Caco-2 (cell line): Measurements from ENCODE around the gene RAB3C. TPM values are rescaled to one million over a fixed set of nuclear protein-coding genes. Genes with fewer than 3 reads are reported as not detected.

Experiments
- BruUV-seq: library from RNA; stranded (reverse); fragments of 400-500 nt; replicated peaks from 2 replicates; lab custom pipeline; 2021; lab: Mats Ljungman, UMichigan
- CTCF ChIA-PET: fragments of 300-600 bp; sonication (Branson Sonifier 250); formaldehyde crosslinking; loops from one replicate; lab custom pipeline; 2022; ENCODE audit warnings: antibody characterized with exemption; lab: Charles Lee
- POLR2A ChIA-PET: fragments of 300-600 bp; sonication (Branson Sonifier 250); formaldehyde crosslinking; loops from one replicate; lab custom pipeline; 2022; ENCODE audit warnings: antibody characterized with exemption; lab: Charles Lee
- DNase-seq, 2 experiments: peaks; one replicate each; pipeline versions ENCODE4 v3.0.0 to v3.0.0-alpha.2; 2020 to 2022
- H3K27me3 ChIP-seq: replicated peaks from 2 replicates; pipeline ENCODE4 v1.6.0; 2011; ENCODE audit warnings: low read length; ENCODE audit not compliant: control insufficient read depth, insufficient read depth
- H3K36me3 ChIP-seq: 2 replicates; pipeline ENCODE4 v1.5.1; 2011; ENCODE audit warnings: low read length; ENCODE audit not compliant: control insufficient read depth, insufficient read depth
- H3K4me1 ChIP-seq: fragments of 250-450 bp; sonication (Bioruptor Pico); 2 replicates; pipeline ENCODE4 v1.5.1; 2020; ENCODE audit warnings: mild to moderate bottlenecking
- H3K4me3 ChIP-seq: 2 replicates; pipeline ENCODE4 v1.5.1; 2011; ENCODE audit warnings: low read depth, mild to moderate bottlenecking, control low read depth, low read length
- H3K9me3 ChIP-seq: fragments of 250-450 bp; sonication (Bioruptor Pico); 2 replicates; pipeline ENCODE4 v1.5.1; 2020; ENCODE audit warnings: mild to moderate bottlenecking, moderate library complexity
- H3K27ac Mint-ChIP-seq: one replicate; pipeline ENCODE4 v1.8.0; 2022; ENCODE audit warnings: mixed read lengths; ENCODE audit not compliant: unreplicated experiment
- H3K27me3 Mint-ChIP-seq: one replicate; pipeline ENCODE4 v1.8.0; 2022; ENCODE audit warnings: mixed read lengths; ENCODE audit not compliant: insufficient read depth, unreplicated experiment
- H3K36me3 Mint-ChIP-seq: one replicate; pipeline ENCODE4 v1.8.0; 2022; ENCODE audit warnings: mild to moderate bottlenecking, mixed read lengths; ENCODE audit not compliant: insufficient read depth, unreplicated experiment
- H3K4me1 Mint-ChIP-seq: one replicate; pipeline ENCODE4 v1.8.0; 2022; ENCODE audit warnings: low read depth, mixed read lengths; ENCODE audit not compliant: unreplicated experiment
- H3K4me3 Mint-ChIP-seq: one replicate; pipeline ENCODE4 v1.8.0; 2022; ENCODE audit warnings: mild to moderate bottlenecking, moderate library complexity, mixed read lengths; ENCODE audit not compliant: unreplicated experiment
- H3K9me3 Mint-ChIP-seq: one replicate; pipeline ENCODE4 v1.8.0; 2022; ENCODE audit warnings: mixed read lengths; ENCODE audit not compliant: unreplicated experiment
- intact Hi-C: fragments of 100-400 bp; cut with micrococcal nuclease; formaldehyde crosslinking; loops from one replicate; pipeline ENCODE4 v1.10.0; 2022; ENCODE audit not compliant: unreplicated experiment
- total RNA-seq: library from RNA; stranded (reverse); gene quantifications from 2 replicates; pipeline ENCODE4 v1.2.3, GENCODE V29; 2022
- TF ChIP-seq, protein P1 (sequence below), 2 experiments: fragments of 200-600 bp in 1 of 2; IDR thresholded peaks; 1 replicate in 1 of 2; 2 replicates in 1 of 2; pipeline versions ENCODE4 v1.5.1 to v1.8.0; 2011 to 2022; ENCODE audit warnings: antibody characterized with exemption in 1 of 2, control low read depth in 1 of 2, inconsistent platforms in 1 of 2, low read depth in 1 of 2, low read length in 1 of 2, mild to moderate bottlenecking in 1 of 2, moderate library complexity in 1 of 2; ENCODE audit not compliant: insufficient read depth in 1 of 2, severe bottlenecking in 1 of 2, unreplicated experiment in 1 of 2

The RAB3C gene
- total RNA-seq, 1 experiment from 2014 or later: not detected

GRCh38 chr5:58875599-58875998 lies 292.7 kb downstream of the RAB3C start:
- POLR2A ChIA-PET: no interaction called here
- intact Hi-C loops: no loop called here
- H3K36me3 ChIP-seq: no peaks in the 10 kb centered on the region
- H3K4me3 Mint-ChIP-seq: no peak overlapping the region
- no peak for DNase-seq
- peaks cover 7% of the 10 kb centered on the region for H3K27me3 Mint-ChIP-seq
- H3K4me1 ChIP-seq: no peaks in the 10 kb centered on the region
- no peaks in the 10 kb centered on the region for H3K9me3 ChIP-seq
- TF ChIP-seq, protein P1, sequence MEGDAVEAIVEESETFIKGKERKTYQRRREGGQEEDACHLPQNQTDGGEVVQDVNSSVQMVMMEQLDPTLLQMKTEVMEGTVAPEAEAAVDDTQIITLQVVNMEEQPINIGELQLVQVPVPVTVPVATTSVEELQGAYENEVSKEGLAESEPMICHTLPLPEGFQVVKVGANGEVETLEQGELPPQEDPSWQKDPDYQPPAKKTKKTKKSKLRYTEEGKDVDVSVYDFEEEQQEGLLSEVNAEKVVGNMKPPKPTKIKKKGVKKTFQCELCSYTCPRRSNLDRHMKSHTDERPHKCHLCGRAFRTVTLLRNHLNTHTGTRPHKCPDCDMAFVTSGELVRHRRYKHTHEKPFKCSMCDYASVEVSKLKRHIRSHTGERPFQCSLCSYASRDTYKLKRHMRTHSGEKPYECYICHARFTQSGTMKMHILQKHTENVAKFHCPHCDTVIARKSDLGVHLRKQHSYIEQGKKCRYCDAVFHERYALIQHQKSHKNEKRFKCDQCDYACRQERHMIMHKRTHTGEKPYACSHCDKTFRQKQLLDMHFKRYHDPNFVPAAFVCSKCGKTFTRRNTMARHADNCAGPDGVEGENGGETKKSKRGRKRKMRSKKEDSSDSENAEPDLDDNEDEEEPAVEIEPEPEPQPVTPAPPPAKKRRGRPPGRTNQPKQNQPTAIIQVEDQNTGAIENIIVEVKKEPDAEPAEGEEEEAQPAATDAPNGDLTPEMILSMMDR (IDR thresholded peaks at IDR 0.05; ENCODE audit: insufficient read depth in 1 of 2, low read depth in 1 of 2, low read length in 1 of 2, severe bottlenecking in 1 of 2, unreplicated experiment in 1 of 2): no peak
- no peaks in the 10 kb centered on the region for H3K4me1 Mint-ChIP-seq
- no peaks in the 10 kb centered on the region for H3K27me3 ChIP-seq
- no peaks in the 10 kb centered on the region for H3K9me3 Mint-ChIP-seq
- no peak overlapping the region for H3K4me3 ChIP-seq
- no TSS peak for BruUV-seq
- no peaks in the 10 kb centered on the region for H3K36me3 Mint-ChIP-seq
- CTCF ChIA-PET: no interaction called here
- H3K27ac Mint-ChIP-seq: no peak overlapping the region

DNA sequence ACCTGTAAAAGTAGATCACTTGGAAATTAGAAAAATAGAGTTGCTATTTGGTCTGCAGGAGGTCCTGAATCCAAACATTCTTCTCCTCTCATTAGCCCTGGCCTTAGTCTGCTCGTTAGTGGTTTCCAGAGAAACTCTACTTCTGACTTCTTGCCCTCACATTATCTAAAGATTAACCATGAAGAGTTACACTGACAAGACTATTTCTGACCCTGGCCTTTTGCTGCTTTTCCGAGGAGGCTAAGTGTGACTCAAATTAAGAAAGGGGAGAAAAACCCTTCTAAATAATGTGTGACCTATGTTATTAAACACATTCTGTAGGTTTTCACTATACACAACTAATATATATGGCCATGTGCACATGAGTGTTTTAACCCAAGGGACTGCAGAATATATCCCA lies 302.4 kb downstream of the RAB3C start:
- Mint-ChIP-seq H3K27me3 (peaks cover 3% of the 10 kb centered on the region), H3K4me3 (no peak overlapping the region), H3K4me1 (peaks cover 6% of the 10 kb centered on the region), H3K9me3 (no peaks in the 10 kb centered on the region), H3K27ac (no peak overlapping the region), H3K36me3 (no peaks in the 10 kb centered on the region)
- no peak for DNase-seq
- Histone ChIP-seq H3K9me3 (no peaks in the 10 kb centered on the region), H3K36me3 (no peaks in the 10 kb centered on the region), H3K27me3 (no peaks in the 10 kb centered on the region; the same call in 1 of the 2 replicates), H3K4me3 (no peak overlapping the region), H3K4me1 (0 out of 2 replicates have a peak, but pooled peaks cover 3% of the 10 kb centered on the region)
- POLR2A ChIA-PET: no interaction called here
- CTCF ChIA-PET: interaction anchor here (2.0 kb wide), 1 partner anchor 290 kb away, joined by 8 read pairs; no protein-coding TSS in a partner anchor
- intact Hi-C loops: loop anchor here (5.0 kb wide), 4 partner anchors 137 to 497 kb away; no protein-coding TSS in a partner anchor
- TF ChIP-seq, protein P1 (IDR thresholded peaks at IDR 0.05; ENCODE audit: insufficient read depth in 1 of 2, low read depth in 1 of 2, low read length in 1 of 2, severe bottlenecking in 1 of 2, unreplicated experiment in 1 of 2): no peak
- no TSS peak for BruUV-seq

DNA sequence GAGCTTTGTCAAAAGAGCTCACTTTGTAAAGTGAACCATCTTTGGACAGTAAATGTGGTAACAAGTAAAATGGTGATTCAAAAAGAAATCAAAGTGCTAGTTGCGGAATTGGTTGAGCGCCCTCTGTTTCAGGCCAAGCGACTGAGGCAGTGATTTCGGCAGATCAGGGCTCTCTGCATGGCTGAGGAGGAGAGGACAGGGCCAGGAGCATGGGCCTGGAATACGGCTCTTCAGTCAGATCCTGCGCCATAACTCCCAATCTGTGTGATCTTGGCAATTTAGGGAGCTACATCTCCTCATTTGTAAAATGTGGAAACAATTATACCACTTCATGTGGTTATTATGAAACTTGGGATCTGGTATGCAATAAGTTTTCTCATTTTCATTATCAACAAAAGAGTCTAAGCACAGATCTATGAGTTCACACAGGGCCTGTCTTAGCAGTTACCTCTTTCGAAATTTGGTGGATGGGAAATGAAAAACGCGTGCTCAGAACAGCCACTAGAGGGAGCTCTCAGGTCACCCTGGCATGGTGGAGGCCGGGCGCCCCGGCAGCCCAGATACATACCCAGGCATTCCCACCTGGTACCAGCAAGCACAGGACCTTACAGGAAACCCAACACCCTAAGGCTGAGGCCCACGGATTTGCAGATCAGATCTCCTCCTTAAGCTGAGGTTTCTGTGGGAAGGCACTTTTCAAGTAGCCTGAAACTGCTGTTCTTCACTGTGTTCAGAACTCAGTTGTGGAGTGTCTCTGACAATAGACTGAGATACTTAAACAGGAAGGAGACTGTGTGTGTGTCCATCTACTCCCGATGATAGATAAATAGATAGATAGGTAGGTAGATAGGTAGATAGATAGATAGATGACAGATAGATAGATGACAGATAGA lies 303.7 kb downstream of the RAB3C start:
- peak; percentile 71 to 81 for DNase-seq
- Mint-ChIP-seq H3K4me3 (no peak overlapping the region), H3K4me1 (peaks cover 17% of the 10 kb centered on the region), H3K9me3 (no peaks in the 10 kb centered on the region), H3K36me3 (no peaks in the 10 kb centered on the region), H3K27me3 (peaks cover 3% of the 10 kb centered on the region), H3K27ac (no peak overlapping the region)
- peaks cover 10% of the 10 kb centered on the region for H3K4me1 ChIP-seq
- H3K36me3 ChIP-seq: no peaks in the 10 kb centered on the region
- no peak overlapping the region for H3K4me3 ChIP-seq
- ChIA-PET CTCF (interaction anchor here (0.8 to 2.0 kb wide), 8 partner anchors 12 to 481 kb away, joined by 3 to 8 read pairs (median 4); no protein-coding TSS in a partner anchor), POLR2A (no interaction called here)
- intact Hi-C loops: loop anchor here (1.0 to 5.0 kb wide), 6 partner anchors 80 to 496 kb away; no protein-coding TSS in a partner anchor
- TF ChIP-seq, protein P1 (IDR thresholded peaks at IDR 0.05; ENCODE audit: insufficient read depth in 1 of 2, low read depth in 1 of 2, low read length in 1 of 2, severe bottlenecking in 1 of 2, unreplicated experiment in 1 of 2): peak; percentile 89 to 93
- no peaks in the 10 kb centered on the region; the same call in 1 of the 2 replicates for H3K27me3 ChIP-seq
- no peaks in the 10 kb centered on the region for H3K9me3 ChIP-seq
- BruUV-seq: no TSS peak
